ENCODE results near the gene CORO2B. TPM values are rescaled to one million over a fixed set of nuclear protein-coding genes. Genes with fewer than 3 reads are reported as not detected.

Gene CORO2B
- total RNA-seq, 1 donor from 2014 or later: 82.5 TPM

DNA sequence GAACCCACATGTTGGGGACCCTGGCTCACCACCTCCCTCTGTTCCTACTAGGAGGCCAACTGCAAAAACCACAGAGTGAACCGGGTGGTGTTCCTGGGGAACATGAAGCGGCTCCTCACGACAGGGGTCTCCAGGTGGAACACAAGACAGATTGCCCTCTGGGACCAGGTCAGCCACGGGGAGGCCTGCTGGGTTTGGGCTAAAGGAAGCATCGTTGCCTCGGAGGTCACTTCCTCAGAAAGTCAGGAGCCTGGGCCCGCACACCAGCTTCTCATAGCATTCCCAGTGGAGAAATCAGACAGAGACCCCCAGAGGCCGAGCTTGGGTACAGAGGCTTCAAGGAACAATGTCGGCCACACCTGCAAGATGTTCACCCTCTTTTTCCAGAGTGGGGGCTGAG lies 135.1 kb downstream of the CORO2B start:
- Mint-ChIP-seq H3K36me3 (ENCODE audit: low read depth) (peaks cover 60% of the 10 kb centered on the region), H3K27ac (ENCODE audit: unreplicated experiment) (no peak overlapping the region), H3K4me3 (ENCODE audit: unreplicated experiment) (no peak overlapping the region), H3K27me3 (ENCODE audit: low read depth) (no peaks in the 10 kb centered on the region), H3K9me3 (ENCODE audit: low read depth) (no peaks in the 10 kb centered on the region), H3K4me1 (ENCODE audit: low read depth) (no peaks in the 10 kb centered on the region)
- TF ChIP-seq, protein P1, sequence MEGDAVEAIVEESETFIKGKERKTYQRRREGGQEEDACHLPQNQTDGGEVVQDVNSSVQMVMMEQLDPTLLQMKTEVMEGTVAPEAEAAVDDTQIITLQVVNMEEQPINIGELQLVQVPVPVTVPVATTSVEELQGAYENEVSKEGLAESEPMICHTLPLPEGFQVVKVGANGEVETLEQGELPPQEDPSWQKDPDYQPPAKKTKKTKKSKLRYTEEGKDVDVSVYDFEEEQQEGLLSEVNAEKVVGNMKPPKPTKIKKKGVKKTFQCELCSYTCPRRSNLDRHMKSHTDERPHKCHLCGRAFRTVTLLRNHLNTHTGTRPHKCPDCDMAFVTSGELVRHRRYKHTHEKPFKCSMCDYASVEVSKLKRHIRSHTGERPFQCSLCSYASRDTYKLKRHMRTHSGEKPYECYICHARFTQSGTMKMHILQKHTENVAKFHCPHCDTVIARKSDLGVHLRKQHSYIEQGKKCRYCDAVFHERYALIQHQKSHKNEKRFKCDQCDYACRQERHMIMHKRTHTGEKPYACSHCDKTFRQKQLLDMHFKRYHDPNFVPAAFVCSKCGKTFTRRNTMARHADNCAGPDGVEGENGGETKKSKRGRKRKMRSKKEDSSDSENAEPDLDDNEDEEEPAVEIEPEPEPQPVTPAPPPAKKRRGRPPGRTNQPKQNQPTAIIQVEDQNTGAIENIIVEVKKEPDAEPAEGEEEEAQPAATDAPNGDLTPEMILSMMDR (IDR thresholded peaks at IDR 0.05): no peak
- DNase-seq (ENCODE audit: low spot score): no peak

DNA sequence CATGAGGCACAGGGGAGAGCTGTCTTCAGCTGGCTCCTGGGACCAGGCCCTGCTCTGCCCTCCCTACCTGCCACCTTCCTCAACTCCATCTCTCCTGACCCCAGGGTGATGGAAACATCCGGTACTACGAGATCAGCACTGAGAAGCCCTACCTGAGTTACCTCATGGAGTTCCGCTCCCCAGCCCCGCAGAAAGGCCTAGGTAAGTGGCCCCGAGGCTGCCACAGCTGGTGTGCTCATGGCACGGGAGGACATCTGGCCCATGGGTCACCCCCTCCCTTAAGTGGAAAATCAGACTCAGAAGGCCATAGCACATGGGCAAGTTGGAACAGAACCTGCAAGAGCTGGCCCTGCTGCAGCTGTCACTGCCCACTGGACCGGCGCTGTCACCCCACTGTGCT lies 136.3 kb downstream of the CORO2B start:
- Mint-ChIP-seq H3K4me1 (ENCODE audit: low read depth) (no peaks in the 10 kb centered on the region), H3K27ac (ENCODE audit: unreplicated experiment) (no peak overlapping the region), H3K9me3 (ENCODE audit: low read depth) (no peaks in the 10 kb centered on the region), H3K4me3 (ENCODE audit: unreplicated experiment) (no peak overlapping the region), H3K36me3 (ENCODE audit: low read depth) (peaks cover 66% of the 10 kb centered on the region), H3K27me3 (ENCODE audit: low read depth) (no peaks in the 10 kb centered on the region)
- no peak for DNase-seq (ENCODE audit: low spot score)
- TF ChIP-seq, protein P1 (IDR thresholded peaks at IDR 0.05): no peak

DNA sequence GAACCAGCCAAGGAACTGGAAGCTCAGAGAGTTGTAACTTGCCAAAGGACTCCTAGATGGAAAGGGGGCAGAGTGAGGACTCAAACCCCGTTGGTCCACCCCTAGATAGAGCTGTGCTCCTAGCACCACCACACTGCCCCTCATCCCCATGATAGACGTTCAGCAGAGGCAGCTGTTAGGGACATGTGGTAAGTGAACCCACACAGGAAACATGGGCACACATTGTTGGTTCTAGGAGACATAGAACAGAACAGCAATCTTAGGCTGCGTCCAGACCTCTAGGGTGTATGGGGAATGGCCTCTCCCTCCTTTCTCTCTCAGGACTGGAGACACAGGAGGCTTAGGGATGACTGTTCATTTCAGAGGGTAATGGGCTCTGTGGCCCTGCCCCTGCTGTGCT lies 139.2 kb downstream of the CORO2B start:
- Mint-ChIP-seq H3K9me3 (ENCODE audit: low read depth) (no peaks in the 10 kb centered on the region), H3K4me3 (ENCODE audit: unreplicated experiment) (no peak overlapping the region), H3K4me1 (ENCODE audit: low read depth) (no peaks in the 10 kb centered on the region), H3K27me3 (ENCODE audit: low read depth) (no peaks in the 10 kb centered on the region), H3K36me3 (ENCODE audit: low read depth) (peaks cover 57% of the 10 kb centered on the region), H3K27ac (ENCODE audit: unreplicated experiment) (no peak overlapping the region)
- no peak for DNase-seq (ENCODE audit: low spot score)
- TF ChIP-seq, protein P1 (IDR thresholded peaks at IDR 0.05): no peak

DNA sequence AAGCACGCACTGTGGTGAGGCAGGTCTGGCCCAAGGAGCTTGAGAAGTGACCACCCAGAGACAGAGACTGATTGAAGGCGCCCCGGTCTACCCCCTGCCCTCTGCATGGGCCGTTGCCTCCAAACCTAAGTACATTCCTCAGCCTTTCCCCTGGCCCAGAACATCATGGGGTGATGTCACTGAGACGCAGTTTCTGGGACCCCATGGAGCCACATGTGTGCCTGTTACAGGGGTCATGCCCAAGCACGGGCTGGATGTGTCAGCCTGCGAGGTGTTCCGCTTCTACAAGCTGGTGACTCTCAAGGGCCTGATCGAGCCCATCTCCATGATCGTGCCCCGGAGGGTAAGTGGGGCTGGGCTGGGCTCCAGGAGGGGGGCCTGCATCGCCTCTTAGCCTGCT lies 139.7 kb downstream of the CORO2B start:
- Mint-ChIP-seq H3K27me3 (ENCODE audit: low read depth) (no peaks in the 10 kb centered on the region), H3K9me3 (ENCODE audit: low read depth) (no peaks in the 10 kb centered on the region), H3K36me3 (ENCODE audit: low read depth) (peaks cover 52% of the 10 kb centered on the region), H3K4me1 (ENCODE audit: low read depth) (no peaks in the 10 kb centered on the region), H3K27ac (ENCODE audit: unreplicated experiment) (no peak overlapping the region), H3K4me3 (ENCODE audit: unreplicated experiment) (no peak overlapping the region)
- no peak for DNase-seq (ENCODE audit: low spot score)
- TF ChIP-seq, protein P1 (IDR thresholded peaks at IDR 0.05): no peak

DNA sequence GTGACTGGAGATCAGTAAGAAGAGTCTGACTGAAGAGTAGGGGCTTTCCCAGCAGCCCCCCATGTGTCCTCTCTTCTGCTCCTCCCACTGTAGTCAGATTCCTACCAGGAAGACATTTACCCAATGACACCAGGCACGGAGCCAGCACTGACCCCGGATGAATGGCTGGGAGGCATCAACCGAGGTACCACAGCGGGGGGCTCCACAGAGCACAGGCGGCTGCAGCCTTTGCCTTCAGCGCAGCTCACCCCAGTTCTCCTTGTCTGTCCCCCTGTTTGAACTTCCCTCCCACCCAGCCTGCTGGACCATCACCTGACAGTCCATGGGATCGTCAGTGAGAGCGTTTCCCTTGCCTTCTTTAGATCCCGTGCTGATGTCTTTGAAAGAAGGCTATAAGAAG lies 140.3 kb downstream of the CORO2B start:
- TF ChIP-seq, protein P1 (IDR thresholded peaks at IDR 0.05): no peak
- Mint-ChIP-seq H3K27me3 (ENCODE audit: low read depth) (no peaks in the 10 kb centered on the region), H3K4me3 (ENCODE audit: unreplicated experiment) (no peak overlapping the region), H3K9me3 (ENCODE audit: low read depth) (no peaks in the 10 kb centered on the region), H3K4me1 (ENCODE audit: low read depth) (no peaks in the 10 kb centered on the region), H3K27ac (ENCODE audit: unreplicated experiment) (no peak overlapping the region), H3K36me3 (ENCODE audit: low read depth) (peaks cover 48% of the 10 kb centered on the region)
- no peak for DNase-seq (ENCODE audit: low spot score)
